ENCODE results near the gene C11orf71.
A peak's percentile ranks its signal among the peaks of the same experiment; 100 is the strongest.

C11orf71 gene, protein sequence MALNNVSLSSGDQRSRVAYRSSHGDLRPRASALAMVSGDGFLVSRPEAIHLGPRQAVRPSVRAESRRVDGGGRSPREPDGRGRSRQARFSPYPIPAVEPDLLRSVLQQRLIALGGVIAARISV

DNA sequence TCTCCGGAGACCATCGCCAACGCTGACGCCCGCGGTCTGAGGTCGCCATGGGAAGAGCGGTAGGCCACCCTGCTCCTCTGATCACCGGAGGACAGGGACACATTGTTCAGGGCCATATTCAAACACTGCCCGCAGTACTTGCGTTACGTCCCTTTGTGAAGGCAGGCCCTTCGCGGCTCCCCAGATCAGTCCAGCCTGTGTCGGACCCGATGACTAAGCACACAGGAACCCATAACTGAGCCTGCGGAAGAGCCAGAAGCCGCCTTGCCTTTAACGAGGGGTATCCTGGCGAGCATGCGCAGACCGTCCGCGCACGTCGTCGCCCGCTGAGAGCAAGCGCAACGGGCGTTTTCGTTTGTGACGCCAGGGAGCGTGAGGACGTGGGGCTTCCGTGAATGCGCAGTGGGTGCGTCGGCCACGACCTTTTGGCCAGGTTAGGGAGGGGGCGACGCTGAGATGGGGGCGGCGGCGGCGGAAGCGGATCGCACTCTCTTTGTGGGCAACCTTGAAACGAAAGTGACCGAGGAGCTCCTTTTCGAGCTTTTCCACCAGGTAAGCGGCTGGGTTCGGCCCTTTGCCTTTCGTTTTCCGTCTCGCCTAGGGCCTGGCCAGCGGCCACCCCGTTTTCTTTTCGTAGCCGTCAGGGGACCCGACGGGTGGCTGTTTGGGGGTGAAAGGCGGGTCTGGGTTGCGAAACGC, at the start of gene C11orf71, which contains the start of gene RBM7:
TSS of gene C11orf71 (minus strand) at position 296 of the 699 bp plus-strand sequence. CDS start at position 116, 180 bp downstream.
TSS of gene RBM7 (plus strand) at position 451 of the 699 bp plus-strand sequence. CDS start at position 457, 6 bp downstream.
- Histone ChIP-seq H3K36me3 (peaks cover 26 to 33% (median 31%) of the 10 kb centered on the region in 11 experiments), H3K4me2 (peak within 1 kb of the TSS; percentile 82 to 97 (median 92)), H3K27ac (peak within 1 kb of the TSS; percentile 94 to 99 (median 98)), H3K4me1 (peaks cover 9 to 56% (median 28%) of the 10 kb centered on the region in 10 experiments), H4K20me1 (peaks cover 7 to 43% (median 32%) of the 10 kb centered on the region in 11 experiments; a peak in 16 of 22 replicates), H3K9ac (peak within 1 kb of the TSS; percentile 92 to 98 (median 96)), H3K27me3 (no peaks in the 10 kb centered on the region), H3K4me3 (peak within 1 kb of the TSS; percentile 78 to 98 (median 84)), H3K9me3 (replicated peaks in 1 of 11) (no peaks in the 10 kb centered on the region)
- TF ChIP-seq Cebpa-rat (IDR thresholded peaks at IDR 0.05) = peak in 5 of 11 experiments; percentile 64 to 91 (median 82); a peak in 9 of 22 replicates

DNA sequence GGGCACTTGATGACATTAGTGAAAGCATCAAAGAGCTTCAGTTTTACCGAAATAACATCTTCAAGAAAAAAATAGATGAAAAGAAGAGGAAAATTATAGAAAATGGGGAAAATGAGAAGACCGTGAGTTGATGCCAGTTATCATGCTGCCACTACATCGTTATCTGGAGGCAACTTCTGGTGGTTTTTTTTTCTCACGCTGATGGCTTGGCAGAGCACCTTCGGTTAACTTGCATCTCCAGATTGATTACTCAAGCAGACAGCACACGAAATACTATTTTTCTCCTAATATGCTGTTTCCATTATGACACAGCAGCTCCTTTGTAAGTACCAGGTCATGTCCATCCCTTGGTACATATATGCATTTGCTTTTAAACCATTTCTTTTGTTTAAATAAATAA, 49.5 kb upstream of the C11orf71 start:
- Histone ChIP-seq H3K27me3 (no peaks in the 10 kb centered on the region), H3K9me3 (replicated peaks in 1 of 11) (no peaks in the 10 kb centered on the region), H3K4me1 (no peaks in the 10 kb centered on the region), H3K4me3 (no peak overlapping the region), H4K20me1 (peaks cover 0 to 7% (median 0%) of the 10 kb centered on the region in 11 experiments; a peak in 3 of 22 replicates), H3K27ac (no peak overlapping the region), H3K36me3 (peaks cover 53 to 97% (median 81%) of the 10 kb centered on the region in 11 experiments), H3K9ac (no peak overlapping the region), H3K4me2 (no peak overlapping the region)
- no peak for TF ChIP-seq Cebpa-rat (IDR thresholded peaks at IDR 0.05)

DNA sequence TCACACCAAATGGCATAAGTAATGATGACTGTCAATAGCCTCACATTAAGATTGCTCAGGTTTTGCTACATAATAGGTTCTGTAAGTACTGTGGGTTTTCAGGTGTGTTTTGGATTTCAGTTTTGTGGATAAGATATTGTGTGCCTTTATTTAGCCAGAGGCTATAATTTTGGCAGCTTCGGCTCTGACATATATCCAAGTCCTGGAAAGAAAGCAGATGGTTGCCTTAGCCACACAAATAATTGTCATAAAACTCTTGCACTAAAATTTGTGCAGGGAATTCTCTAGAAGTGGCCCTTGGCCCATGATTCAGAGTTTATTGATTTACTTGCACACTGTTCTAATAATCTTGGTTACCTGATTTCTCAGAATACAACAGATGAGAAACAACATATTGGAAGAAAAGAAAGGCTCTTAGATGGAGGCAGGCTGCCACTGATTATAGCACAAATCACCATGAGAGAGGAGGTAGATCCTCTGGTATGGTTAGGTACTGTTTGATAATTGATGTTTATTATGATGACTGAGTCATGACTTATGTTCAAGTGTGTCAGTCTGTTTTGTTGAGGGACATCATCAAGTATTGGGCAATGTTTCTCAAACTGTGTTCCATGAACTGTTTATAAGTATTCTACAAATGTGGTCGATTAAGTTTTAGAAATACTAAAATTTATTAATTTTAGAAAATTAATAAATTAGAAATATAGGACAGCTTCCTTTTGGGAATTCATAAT, 48.6 kb upstream of the C11orf71 start:
- H3K27ac ChIP-seq = no peak overlapping the region

GRCh38 chr11:114447892-114448291, 47.6 kb upstream of the C11orf71 start:
- Histone ChIP-seq H3K4me2 (no peak overlapping the region), H3K9me3 (replicated peaks in 1 of 11) (no peaks in the 10 kb centered on the region), H3K4me1 (no peaks in the 10 kb centered on the region), H3K9ac (no peak overlapping the region), H3K27me3 (no peaks in the 10 kb centered on the region), H3K4me3 (no peak overlapping the region), H3K27ac (no peak overlapping the region), H3K36me3 (peaks cover 55 to 97% (median 83%) of the 10 kb centered on the region in 11 experiments), H4K20me1 (peaks cover 0 to 17% (median 0%) of the 10 kb centered on the region in 11 experiments; a peak in 4 of 22 replicates)
- TF ChIP-seq Cebpa-rat (IDR thresholded peaks at IDR 0.05) = no peak

More for the DNA sequence above, 48.6 kb upstream of the C11orf71 start:
- no peak overlapping the region for H3K4me2 ChIP-seq
- no peaks in the 10 kb centered on the region for H3K4me1 ChIP-seq
- H3K4me3 ChIP-seq = no peak overlapping the region
- TF ChIP-seq Cebpa-rat (IDR thresholded peaks at IDR 0.05) = no peak
- H3K9ac ChIP-seq = no peak overlapping the region
- peaks cover 0 to 7% (median 0%) of the 10 kb centered on the region in 11 experiments; a peak in 4 of 22 replicates for H4K20me1 ChIP-seq
- H3K27me3 ChIP-seq = no peaks in the 10 kb centered on the region
- H3K36me3 ChIP-seq = peaks cover 59 to 98% (median 87%) of the 10 kb centered on the region in 11 experiments
- no peaks in the 10 kb centered on the region for H3K9me3 ChIP-seq (replicated peaks in 1 of 11)

DNA sequence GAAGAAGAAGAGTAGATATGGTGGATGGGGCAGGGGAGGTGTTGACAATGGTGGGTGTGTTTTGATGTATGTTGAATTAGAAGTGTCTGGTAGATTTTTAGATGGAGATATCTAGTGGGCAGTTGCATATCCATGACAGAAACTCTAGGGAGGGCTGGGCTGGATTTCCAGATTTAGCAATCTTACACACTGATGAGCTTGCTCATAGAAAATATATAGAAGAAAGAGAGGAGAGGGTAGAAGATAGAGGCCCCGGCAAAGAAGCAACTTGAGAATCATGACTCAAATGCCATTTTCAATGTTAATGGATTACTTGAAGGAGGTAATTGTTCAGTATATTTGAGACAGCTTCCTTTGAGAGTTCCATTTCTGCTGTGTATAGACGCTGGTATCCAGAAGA, 47.1 kb upstream of the C11orf71 start:
- Histone ChIP-seq H4K20me1 (peaks cover 0 to 17% (median 0%) of the 10 kb centered on the region in 11 experiments; a peak in 5 of 22 replicates), H3K4me1 (no peaks in the 10 kb centered on the region), H3K9me3 (replicated peaks in 1 of 11) (no peaks in the 10 kb centered on the region), H3K4me3 (no peak overlapping the region), H3K4me2 (no peak overlapping the region), H3K36me3 (peaks cover 53 to 93% (median 78%) of the 10 kb centered on the region in 11 experiments), H3K27me3 (no peaks in the 10 kb centered on the region), H3K27ac (no peak overlapping the region), H3K9ac (no peak overlapping the region)
- no peak for TF ChIP-seq Cebpa-rat (IDR thresholded peaks at IDR 0.05)

GRCh38 chr11:114442536-114442935, 42.2 kb upstream of the C11orf71 start:
- no peak overlapping the region for H3K4me3 ChIP-seq
- no peaks in the 10 kb centered on the region for H3K9me3 ChIP-seq (replicated peaks in 1 of 11)
- H3K27me3 ChIP-seq = no peaks in the 10 kb centered on the region
- peaks cover 18 to 25% (median 24%) of the 10 kb centered on the region in 10 experiments for H3K4me1 ChIP-seq
- TF ChIP-seq Cebpa-rat (IDR thresholded peaks at IDR 0.05) = no peak
- H3K9ac ChIP-seq = no peak overlapping the region
- H3K36me3 ChIP-seq = peaks cover 25 to 56% (median 36%) of the 10 kb centered on the region in 11 experiments
- peaks cover 0 to 30% (median 0%) of the 10 kb centered on the region in 11 experiments; a peak in 6 of 22 replicates for H4K20me1 ChIP-seq
- no peak overlapping the region for H3K4me2 ChIP-seq
- no peak overlapping the region for H3K27ac ChIP-seq

DNA sequence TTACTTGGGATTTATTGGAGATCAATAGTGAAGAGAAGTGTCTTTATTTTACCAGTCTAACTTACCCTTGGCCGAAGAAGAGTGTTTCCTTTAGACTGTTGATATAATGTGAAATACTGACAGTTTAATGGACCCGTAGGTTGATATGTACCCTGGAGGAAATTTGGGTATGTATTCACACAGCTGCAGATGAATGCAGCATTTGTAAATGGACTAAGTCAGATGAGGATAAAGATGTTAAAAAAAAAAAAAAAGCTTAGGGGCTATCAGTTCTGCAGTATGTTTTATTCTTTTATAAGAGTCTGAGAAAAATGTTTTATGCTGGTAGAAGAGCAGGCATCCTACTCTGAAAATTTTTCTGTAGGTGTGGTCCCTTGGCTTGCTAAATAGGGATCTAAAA, 41.6 kb upstream of the C11orf71 start:
- no peaks in the 10 kb centered on the region for H3K9me3 ChIP-seq (replicated peaks in 1 of 11)
- H3K4me2 ChIP-seq = peak overlapping the region in 1 of 11 experiments; percentile 86; a peak in 1 of 22 replicates
- no peak overlapping the region for H3K4me3 ChIP-seq
- H3K4me1 ChIP-seq = peaks cover 18 to 25% (median 24%) of the 10 kb centered on the region in 10 experiments
- no peak overlapping the region for H3K9ac ChIP-seq
- peaks cover 0 to 30% (median 0%) of the 10 kb centered on the region in 11 experiments; a peak in 6 of 22 replicates for H4K20me1 ChIP-seq
- peaks cover 22 to 51% (median 30%) of the 10 kb centered on the region in 11 experiments for H3K36me3 ChIP-seq
- H3K27ac ChIP-seq = no peak overlapping the region
- no peaks in the 10 kb centered on the region for H3K27me3 ChIP-seq
- no peak for TF ChIP-seq Cebpa-rat (IDR thresholded peaks at IDR 0.05)

DNA sequence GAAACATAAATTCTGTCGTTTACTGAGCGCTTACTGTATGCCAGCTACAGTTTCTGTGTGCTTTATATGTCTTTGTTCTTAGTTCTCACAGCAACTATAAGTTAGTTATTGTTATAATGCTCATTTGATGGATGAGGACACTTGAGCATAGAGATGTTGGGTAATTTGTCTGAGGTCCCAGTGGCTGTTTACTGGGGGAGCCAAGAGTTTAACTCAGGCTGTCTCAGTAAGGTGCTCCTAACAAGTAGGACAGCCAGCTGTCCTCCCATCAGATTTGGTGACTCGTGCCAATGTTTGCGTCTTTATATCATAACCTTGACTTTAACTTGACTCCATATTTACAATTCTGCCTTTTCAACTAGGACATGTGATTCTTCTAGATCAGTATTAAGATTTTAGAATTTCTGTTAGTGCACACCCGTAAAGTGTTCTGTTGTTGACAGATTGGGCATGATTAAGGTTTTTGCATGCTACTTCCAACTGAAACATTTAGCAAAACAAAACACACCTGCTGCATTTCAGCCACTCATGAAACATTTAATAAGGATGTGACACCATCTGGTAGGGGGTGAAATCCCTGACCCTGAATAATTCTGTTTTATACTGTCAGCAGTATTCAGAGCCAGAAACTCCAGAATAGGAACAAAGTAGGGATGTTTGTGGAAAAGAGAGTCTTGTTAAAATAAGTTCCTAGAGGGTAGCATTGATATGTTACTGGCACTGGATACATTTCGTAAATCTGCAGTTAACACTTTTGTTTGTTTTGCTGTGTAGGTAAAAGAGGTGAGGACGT, 40.9 kb upstream of the C11orf71 start:
- H3K27me3 ChIP-seq = no peaks in the 10 kb centered on the region
- H3K9ac ChIP-seq = no peak overlapping the region; a peak in 1 of 22 replicates
- H3K4me3 ChIP-seq = peak overlapping the region in 1 of 10 experiments; percentile 78; a peak in 2 of 20 replicates
- TF ChIP-seq Cebpa-rat (IDR thresholded peaks at IDR 0.05) = no peak
- peaks cover 18 to 25% (median 24%) of the 10 kb centered on the region in 10 experiments for H3K4me1 ChIP-seq
- no peaks in the 10 kb centered on the region for H3K9me3 ChIP-seq (replicated peaks in 1 of 11)
- peaks cover 16 to 44% (median 24%) of the 10 kb centered on the region in 11 experiments for H3K36me3 ChIP-seq
- no peak overlapping the region for H3K27ac ChIP-seq
- peak overlapping the region; percentile 83 to 91 (median 87); a peak in 21 of 22 replicates for H3K4me2 ChIP-seq
- H4K20me1 ChIP-seq = peaks cover 0 to 30% (median 0%) of the 10 kb centered on the region in 11 experiments; a peak in 6 of 22 replicates

Data from BLaER1 treated with 17β-estradiol and CSF1 and Interleukin-3, amounts not matched to agents 10 nM and 100 nM (cell line).